Stimulated activated CD4-positive, alpha-beta T cell treated with anti-CD3 and anti-CD28 coated beads, Interleukin-15, amount 100 ng/mL, for 1 hour (primary cell): ENCODE results near the gene RILP.

Source experiments
- DNase-seq, 2 donors: peaks; one replicate each; pipeline ENCODE4 v3.0.0-alpha.2; 2020; ENCODE audit warnings: low read depth in 1 of 2, low spot score in 1 of 2

The RILP gene

GRCh38 chr17:1604831-1605528 lies 44.7 kb downstream of the RILP start:
- no peak for DNase-seq

DNA sequence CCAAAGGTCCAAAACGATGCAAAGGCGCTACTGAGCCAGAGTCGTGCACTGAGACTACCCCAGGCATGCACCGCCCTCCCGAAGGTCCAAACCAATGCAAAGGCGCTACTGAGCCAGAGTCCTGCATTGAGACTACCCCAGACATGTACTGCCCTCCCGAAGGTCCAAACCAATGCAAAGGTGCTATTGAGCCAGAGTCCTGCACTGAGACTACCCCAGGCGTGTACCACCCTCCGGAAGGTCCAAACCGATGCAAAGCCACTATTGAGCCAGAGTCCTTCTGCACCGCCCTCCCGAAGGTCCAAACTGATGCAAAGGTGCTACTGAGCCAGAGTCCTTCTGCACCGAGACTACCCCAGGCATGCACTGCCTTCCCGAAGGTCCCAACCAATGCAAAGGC lies 48.1 kb downstream of the RILP start:
- no peak for DNase-seq

DNA sequence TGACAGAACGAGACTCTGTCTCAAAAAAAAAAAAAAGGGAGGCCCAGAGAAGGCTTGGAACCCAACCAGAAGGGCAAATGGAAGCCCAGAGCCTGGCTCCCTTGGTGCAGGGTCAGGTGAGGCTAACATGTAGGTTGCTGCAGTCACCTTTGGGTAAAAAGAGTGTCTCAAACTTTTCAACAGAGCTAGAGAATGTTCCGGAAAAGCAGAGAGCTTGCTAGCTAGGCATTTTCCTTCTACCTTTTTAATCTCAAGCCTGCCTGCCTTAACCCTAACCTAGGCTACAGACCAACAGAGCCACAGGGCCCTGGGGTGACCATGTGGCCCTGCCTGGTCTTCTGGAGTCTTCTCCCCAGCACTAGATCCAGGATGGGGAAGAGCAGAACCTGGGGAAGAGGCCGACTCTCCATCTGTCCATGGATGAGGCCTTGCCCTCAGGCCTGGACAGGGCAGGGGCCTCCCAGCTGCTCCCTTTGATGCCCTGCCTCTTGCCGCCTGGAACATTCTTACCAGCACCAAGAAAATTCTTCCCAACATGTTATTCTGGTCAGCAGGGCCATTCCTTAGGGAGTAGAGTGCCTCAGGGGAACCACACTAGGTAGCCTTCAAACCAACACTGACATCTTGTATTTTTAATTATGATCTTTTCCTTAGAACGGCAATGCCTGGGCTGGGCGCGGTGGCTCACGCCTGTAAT lies 51.1 kb downstream of the RILP start:
- no peak for DNase-seq

DNA sequence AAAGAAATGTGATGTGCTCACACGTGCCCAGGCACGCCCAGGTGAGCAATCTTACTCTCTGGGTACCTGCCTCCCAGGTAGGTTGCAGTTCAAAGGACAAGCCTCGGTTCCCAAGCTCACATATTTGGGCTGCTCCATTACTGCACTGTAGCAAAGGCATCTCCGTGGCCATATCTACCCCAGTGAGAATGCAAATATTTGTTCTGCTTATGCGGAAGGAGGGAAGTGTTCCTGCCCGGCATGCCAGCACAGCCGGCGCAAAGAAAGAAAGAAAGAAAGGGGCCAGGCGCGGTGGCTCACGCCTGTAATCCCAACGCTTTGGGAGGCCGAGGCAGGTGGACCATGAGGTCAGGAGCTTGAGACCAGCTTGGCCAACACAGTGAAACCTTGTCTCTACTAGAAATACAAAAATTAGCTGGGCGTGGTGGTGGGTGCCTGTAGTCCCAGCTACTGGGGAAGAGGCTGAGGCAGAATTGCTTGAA lies 51.8 kb downstream of the RILP start:
- DNase-seq: no peak
